ENCODE data around the gene DNAJB8.

The DNAJB8 gene

GRCh38 chr3:128466840-128467541 lies at the start of gene DNAJB8:
TSS of gene DNAJB8 (minus strand) at chr3:128466890. CDS start at chr3:128463245, 3,645 bp downstream.
- DNase-seq (ENCODE audit: low read depth, low spot score): no peak

DNA sequence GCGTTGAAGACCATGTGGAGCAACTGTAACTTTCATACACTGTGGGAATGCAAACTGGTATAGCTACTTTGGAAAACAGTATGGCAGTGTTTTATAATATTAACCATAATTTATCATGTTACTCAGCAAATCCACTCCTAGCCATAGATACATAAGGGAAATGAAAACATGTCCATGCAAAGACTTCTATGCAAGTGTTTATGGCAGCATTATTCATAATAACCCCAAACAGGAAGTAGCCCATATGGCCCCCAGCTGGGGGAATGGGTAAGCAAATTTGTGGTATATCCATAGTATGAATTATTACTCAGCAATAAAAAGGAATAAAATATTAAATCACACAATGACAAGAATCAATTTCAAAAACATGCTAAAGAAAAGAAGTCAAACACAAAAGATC lies 49.3 kb upstream of the DNAJB8 start:
- DNase-seq (ENCODE audit: low read depth, low spot score): no peak

DNA sequence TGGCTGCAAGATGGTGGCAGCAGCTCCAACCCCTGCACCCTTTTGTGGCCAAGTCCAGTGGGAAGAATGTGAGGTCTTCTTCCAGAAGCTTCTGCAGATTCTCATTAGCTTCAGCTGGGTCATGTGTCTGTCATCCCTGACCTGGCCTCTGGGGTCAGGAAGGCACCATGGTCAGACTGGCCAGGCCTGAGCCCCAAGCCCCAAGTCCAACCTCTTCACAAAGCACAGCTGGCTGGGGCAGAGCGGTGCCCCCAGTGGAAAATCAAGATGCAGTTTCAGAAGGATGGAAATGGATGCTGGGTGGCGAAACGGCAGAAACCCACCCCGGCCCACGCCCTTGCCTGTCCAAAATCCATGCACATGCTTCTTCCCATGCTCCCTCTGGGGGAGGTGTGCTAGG lies 42.2 kb upstream of the DNAJB8 start:
- no peak for DNase-seq (ENCODE audit: low read depth, low spot score)

DNA sequence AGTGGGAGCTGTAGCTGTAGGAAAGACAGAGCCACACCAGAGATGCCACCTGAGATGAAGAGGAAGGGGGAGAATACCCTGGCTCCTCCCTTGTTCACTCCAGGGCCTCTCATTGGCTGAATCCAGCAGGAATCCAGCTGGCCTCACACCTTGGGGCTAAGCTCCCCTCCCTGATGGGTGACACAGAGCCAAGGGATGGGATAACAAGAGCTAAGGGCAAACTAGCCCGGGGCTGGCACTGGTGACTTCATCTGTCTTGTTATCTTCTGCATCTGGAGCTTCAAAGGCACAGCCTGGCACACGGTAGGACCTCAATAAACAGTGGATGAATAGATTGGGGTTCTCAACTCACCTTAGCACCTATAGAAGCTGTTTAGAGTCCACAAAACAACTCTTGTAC lies 40.1 kb upstream of the DNAJB8 start:
- DNase-seq (ENCODE audit: low read depth, low spot score): no peak

GRCh38 chr3:128505771-128506170 lies 39.1 kb upstream of the DNAJB8 start:
- DNase-seq (ENCODE audit: low read depth, low spot score): no peak

DNA sequence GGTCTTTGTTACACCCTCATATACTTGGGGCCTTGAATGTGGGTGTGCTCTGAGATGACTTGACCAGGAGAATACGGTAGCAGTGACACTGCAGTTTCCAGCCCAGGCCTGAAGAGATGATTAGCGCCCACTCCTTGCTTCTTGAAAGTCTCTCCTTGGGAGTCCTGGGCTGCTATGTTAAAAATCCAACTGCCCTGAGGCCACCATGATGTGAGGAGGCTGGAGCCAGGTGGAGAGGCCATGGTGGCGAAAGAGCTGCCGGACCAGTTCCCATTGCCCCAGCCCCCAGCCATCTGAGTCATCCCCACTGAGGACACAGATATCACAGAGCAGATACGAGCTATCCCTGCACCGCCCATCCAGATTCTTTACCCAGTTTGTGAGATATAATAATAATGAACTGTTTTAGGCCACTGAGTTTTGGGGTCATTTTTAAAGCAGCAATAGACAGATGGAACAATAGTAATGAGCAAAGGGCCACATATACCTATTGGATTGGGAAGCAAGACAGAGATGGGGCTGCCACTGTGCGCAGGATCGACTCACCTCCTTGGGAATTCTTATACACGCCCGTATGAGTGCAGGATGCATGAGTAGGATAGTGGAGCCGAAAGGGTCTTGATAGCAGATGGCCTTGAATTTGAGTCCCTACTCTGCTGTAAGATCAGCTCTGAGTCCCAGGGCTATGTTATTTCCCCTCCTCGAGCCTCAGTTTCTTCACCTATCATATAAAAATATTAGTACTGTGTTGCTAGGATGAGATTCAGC lies 38.5 kb upstream of the DNAJB8 start:
- DNase-seq (ENCODE audit: low read depth, low spot score): no peak

- no peak for DNase-seq (ENCODE audit: low read depth, low spot score)
Measured at GRCh38 chr3:128504533-128504915, 37.8 kb upstream of the DNAJB8 start.

GRCh38 chr3:128503751-128504532 lies 37.3 kb upstream of the DNAJB8 start:
- no peak for DNase-seq (ENCODE audit: low read depth, low spot score)

- no peak for DNase-seq (ENCODE audit: low read depth, low spot score)
Measured at GRCh38 chr3:128503164-128503651, 36.5 kb upstream of the DNAJB8 start.

DNA sequence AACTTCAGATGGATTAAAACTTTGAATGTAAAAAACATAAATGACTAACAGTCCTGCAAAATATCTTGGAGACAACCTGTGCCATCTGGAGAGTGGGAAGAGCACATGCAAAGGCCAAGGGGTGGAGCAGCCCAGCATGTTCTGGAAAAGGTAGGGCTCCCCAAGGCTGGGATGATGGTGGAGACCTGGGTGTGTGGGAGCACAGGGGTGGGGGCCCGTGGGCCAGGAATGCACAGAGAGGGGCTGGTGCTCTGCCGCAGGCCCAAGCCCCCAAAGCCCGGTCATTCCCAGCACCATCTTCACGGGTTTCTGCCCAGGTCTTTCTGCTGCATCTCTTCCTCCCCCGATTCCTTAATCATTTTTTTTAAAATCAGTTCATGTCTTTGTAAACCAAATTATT lies 36.0 kb upstream of the DNAJB8 start:
- no peak for DNase-seq (ENCODE audit: low read depth, low spot score)

DNA sequence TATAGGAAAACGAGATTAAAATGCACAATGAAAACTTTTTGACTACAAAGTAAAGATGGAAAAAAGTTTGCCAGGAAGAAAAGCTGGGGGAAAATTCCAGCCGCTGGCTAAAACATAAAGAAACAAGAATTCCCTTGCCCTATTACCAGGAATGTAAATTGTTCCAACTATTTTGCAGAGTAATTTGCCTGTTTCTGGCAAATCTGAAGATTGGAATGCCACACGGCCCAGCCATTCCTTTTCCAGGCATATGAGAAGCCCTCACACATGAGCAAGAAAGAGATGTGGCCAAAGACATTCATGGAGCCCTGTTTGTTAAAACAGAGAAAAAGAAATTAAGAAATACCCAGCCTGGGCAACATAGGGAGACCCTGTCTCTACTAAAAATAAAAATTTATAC lies 34.7 kb upstream of the DNAJB8 start:
- DNase-seq (ENCODE audit: low read depth, low spot score): no peak

DNA sequence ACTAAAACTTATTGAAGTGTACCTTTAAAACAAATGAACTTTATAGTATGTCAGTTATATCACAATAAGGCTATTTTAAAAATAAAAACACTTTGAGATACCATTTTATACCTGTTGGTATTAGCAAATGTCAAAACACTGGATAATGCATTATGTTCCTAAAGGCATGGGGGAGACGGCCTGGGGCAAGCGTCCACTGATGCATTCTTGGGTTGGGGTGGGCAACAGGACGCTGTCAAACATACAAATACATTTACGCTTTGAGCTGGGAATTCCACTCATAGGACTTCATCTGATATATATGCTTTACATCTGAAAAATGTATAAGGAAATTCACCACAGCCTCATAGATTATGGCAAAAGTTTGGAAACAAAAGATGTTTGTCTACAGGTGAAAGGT lies 33.9 kb upstream of the DNAJB8 start:
- no peak for DNase-seq (ENCODE audit: low read depth, low spot score)

- DNase-seq (ENCODE audit: low read depth, low spot score): no peak
Measured at GRCh38 chr3:128499724-128500275, 33.1 kb upstream of the DNAJB8 start.

DNA sequence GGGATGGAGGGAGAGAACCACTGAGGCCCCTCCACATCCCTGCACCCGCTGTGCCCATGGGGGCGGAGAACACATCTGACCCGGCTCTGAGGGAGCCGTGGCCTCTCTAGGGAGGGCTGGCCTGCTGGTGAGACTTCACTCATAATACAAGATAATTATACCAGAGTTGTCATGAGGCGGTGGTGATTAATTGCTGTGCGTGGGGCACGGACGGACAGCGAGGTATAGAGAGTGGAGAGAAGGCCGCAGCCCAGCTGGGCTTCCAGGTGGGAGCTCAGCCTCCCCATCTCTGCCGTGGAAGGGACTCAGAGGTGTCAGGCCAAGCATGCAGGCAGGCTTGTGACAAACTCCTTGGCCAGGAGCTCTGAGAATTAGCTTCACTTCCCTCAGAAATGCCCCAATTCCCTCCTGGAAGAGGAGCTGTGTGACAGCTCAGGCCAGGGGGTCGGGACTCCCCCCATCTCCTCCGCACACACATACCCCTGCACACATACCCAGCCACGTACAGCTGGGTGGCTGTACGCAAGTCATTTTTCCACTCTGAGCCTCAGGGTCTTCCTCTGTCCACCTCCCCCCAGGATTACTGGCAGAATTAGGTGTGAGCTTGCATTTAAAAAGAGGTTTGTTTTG lies 32.3 kb upstream of the DNAJB8 start:
- no peak for DNase-seq (ENCODE audit: low read depth, low spot score)

DNA sequence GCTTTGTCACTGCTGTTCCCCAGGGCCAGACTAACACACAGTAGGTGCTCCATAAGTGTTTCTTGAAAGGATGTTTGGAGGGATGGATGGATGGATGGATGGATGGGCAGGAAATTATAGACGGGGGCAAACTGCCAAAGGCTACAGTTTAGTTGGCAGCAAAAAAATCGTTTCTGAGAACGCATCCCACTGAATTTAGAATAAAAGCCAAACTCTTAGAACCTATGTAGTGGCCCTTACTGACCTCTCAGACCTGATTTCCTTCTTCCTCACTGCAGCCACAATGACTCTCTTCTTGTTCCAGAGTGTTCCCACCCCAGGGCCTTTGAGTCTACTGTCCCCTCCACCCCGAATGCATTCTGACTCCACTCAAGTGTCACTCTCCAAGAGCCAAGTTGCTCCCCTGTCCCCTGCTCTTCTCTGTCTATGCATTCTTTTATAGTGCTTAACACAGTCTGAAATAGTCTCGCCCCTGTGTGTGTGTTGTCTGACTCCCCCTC lies 31.5 kb upstream of the DNAJB8 start:
- DNase-seq (ENCODE audit: low read depth, low spot score): no peak

- no peak for DNase-seq (ENCODE audit: low read depth, low spot score)
Measured at GRCh38 chr3:128497305-128498126, 30.8 kb upstream of the DNAJB8 start.

- no peak for DNase-seq (ENCODE audit: low read depth, low spot score)
Measured at GRCh38 chr3:128496602-128497304, 30.1 kb upstream of the DNAJB8 start.

DNA sequence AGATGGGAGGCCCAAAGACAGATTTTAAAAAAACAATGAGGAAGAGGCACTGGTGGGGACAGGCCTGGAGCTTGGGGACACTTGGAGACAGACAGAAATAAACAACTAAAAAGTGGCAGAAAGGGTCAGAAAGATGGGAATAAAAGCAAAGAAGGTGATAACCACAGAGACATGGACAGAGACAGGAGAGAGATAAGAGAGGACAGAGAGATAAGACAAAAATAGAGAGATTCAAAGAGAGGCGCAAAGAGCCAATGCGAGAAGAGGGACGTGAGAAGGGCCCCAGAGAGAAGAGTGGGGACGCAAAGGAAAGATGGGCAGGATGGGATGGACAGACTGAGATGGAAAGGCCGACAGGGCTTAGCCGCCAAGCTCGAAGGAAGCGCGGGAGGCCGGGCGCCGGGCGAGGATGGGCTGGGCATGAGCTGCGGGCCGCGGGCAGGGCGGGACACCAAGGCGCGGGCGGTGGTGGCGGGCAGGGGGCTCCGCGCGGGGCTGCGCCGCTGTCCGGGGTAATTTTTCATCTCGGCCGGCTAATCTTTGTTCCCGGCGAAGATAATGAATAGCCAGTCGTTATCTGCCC lies 29.4 kb upstream of the DNAJB8 start:
- no peak for DNase-seq (ENCODE audit: low read depth, low spot score)

DNA sequence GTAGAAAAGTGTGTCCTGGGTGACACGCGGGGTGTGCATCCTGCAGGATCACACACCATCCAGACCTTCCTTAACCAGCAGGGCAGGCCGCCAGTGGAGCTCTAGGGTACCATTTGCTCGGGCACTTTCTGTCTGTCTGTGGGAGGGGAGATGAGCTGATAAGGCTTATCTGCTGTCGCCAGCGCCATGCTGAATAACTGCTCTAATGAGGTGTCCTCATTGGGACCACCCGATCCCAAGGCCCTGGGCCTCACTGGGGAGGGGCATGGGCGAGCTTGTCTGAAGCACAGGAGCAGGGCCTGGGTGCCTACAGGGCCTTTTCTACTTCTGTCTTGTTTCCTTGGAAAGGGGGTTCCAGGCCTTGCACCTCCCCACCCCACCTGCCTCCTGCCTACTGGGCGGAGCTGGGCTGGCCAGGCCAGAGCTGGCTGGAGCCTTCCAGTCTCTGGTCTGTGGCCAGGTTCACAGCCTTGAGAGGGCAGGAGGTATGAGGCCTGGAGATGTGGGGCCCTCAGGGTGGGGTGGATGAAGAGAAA lies 28.8 kb upstream of the DNAJB8 start:
- DNase-seq (ENCODE audit: low read depth, low spot score): no peak

Data from smooth muscle cell of the brain vasculature (primary cell).